Aorta (tissue), 5 donors: ENCODE measurements around the gene PACSIN2. TPM values are rescaled to one million over a fixed set of nuclear protein-coding genes. Genes with fewer than 3 reads are reported as not detected.
A peak's percentile ranks its signal among the peaks of the same experiment; 100 is the strongest.
"Not testable (repeated sequence)": the region's sequence is repeated elsewhere in the genome, so short reads cannot be mapped to it uniquely, and the experiment has no call there.

Experiments used
- ATAC-seq: fragments of 200-7000 bp; cut with Tn5 transposase; one replicate; pipeline ENCODE4 v1.9.1; 2022; ENCODE audit warnings: moderate library complexity; ENCODE audit not compliant: low FRiP score
- DNase-seq, 2 donors: peaks; one replicate each; pipeline ENCODE4 v3.0.0-alpha.2; 2020
- H3K27ac ChIP-seq, 2 donors: one replicate each; pipeline ENCODE4 v1.5.1; 2013; ENCODE audit warnings: low read length in 2 of 2, mild to moderate bottlenecking in 2 of 2, moderate library complexity in 2 of 2, control low read depth in 1 of 2, inconsistent platforms in 1 of 2, low read depth in 1 of 2
- H3K27me3 ChIP-seq, 2 donors: one replicate each; pipeline ENCODE4 v1.6.1; 2013; ENCODE audit warnings: control low read depth in 1 of 2, low read length in 1 of 2, mild to moderate bottlenecking in 1 of 2, moderate library complexity in 1 of 2; ENCODE audit not compliant: insufficient read depth in 2 of 2, control insufficient read depth in 1 of 2
- H3K36me3 ChIP-seq, 2 donors: one replicate each; pipeline ENCODE4 v1.6.1; 2013; ENCODE audit warnings: control low read depth in 1 of 2, low read length in 1 of 2, mild to moderate bottlenecking in 1 of 2; ENCODE audit not compliant: insufficient read depth in 2 of 2, control insufficient read depth in 1 of 2
- H3K4me1 ChIP-seq, 2 donors: one replicate each; pipeline ENCODE4 v1.6.1; 2013; ENCODE audit warnings: low read length in 2 of 2, control low read depth in 1 of 2, mild to moderate bottlenecking in 1 of 2, moderate library complexity in 1 of 2; ENCODE audit not compliant: insufficient read depth in 2 of 2, control insufficient read depth in 1 of 2
- H3K4me3 ChIP-seq, 2 donors: one replicate each; pipeline ENCODE4 v1.5.1; 2013; ENCODE audit warnings: low read length in 2 of 2, control low read depth in 1 of 2, mild to moderate bottlenecking in 1 of 2
- H3K9me3 ChIP-seq: one replicate; pipeline ENCODE4 v1.6.1; 2013; ENCODE audit warnings: mild to moderate bottlenecking, low read length; ENCODE audit not compliant: control insufficient read depth
- WGBS, 2 donors: extraction: QIAGEN DNeasy Blood & Tissue Kit; methylation state at CpG; one replicate each; pipeline ENCODE4 v1.1.7; 2013; 5-methylcytosine and 5-hydroxymethylcytosine counted together
- intact Hi-C, 2 donors: fragments of 100-400 bp; cut with DNase I; formaldehyde crosslinking; loops; one replicate each; pipeline versions ENCODE4 v1.14.2 to v1.15.0; 2022
- polyA plus RNA-seq, 2 donors: library from polyadenylated mRNA; stranded (reverse); fragments of 200-250 nt; gene quantifications; one replicate each; pipeline ENCODE4 v1.2.3, GENCODE V29; 2013
- total RNA-seq, 2 donors: library from RNA; stranded (reverse); fragmentation: NEBNext Ultra II Directional; extraction: Animal tissue kit (Norgen Biotek cat#: 25700); gene quantifications; one replicate each; pipeline ENCODE4 v1.2.1, GENCODE V29; 2021
- donor health status: healthy with polysubstance abuse.
- donor health status: Bipolar disorder and iron deficiency.
- donor health status: DM: no; HTN: no; CAD: no.
- donor health status: DM: no; HTN: no; CAD: no.
- donor health status: DM: yes; HTN: yes; CAD: no.

PACSIN2 gene
- total and polyA plus RNA-seq, 4 donors, result 50.5 to 127 (median 84.7) TPM

DNA sequence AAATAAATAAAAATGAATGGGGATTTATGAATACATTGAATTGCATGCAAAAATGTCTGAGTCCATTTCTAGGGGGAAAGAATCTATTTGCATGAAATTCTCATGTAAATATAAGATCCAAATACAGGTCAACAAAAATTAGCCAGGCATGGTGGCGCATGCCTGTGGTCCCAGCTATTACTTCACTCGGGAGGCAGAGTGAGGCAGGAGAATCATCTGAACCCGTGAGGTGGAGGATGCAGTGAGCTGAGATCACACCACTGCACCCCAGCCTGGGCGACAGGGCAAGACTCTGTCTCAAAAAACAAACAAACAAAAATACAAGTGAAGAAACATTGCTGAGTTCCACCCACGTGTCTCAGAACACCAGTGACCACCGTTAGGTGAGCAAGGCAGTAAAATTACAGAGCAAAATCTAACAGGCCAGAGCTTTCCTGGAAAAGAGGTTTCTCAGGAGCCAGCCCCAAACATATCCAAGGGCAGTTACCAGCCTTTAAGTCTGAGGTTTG, 17.3 kb downstream of the PACSIN2 start:
- ATAC-seq, result no peak
- intact Hi-C loops, result loop anchor here in 1 of 2 donors (5.0 kb wide), 1 partner anchor 65 kb away; no protein-coding TSS in a partner anchor
- WGBS, 2 donors, result 46 to 55% methylated on average over 6 of the region's 6 CpGs
- no peaks in the 10 kb centered on the region for H3K9me3 ChIP-seq
- peaks cover 14 to 15% of the 10 kb centered on the region in 2 donors for H3K4me1 ChIP-seq
- peak overlapping the region in 1 of 2 donors; percentile 38 for H3K27ac ChIP-seq
- H3K4me3 ChIP-seq, result no peak overlapping the region
- no peaks in the 10 kb centered on the region for H3K36me3 ChIP-seq
- peak in 1 of 2 donors; percentile 27 for DNase-seq
- H3K27me3 ChIP-seq, result no peaks in the 10 kb centered on the region

GRCh38 chr22:42996646-42997365, 18.1 kb downstream of the PACSIN2 start:
- Histone ChIP-seq H3K27ac (peak overlapping the region; percentile 6 to 93), H3K4me1 (peaks cover 10 to 12% of the 10 kb centered on the region in 2 donors), H3K4me3 (no peak overlapping the region), H3K9me3 (no peaks in the 10 kb centered on the region), H3K36me3 (no peaks in the 10 kb centered on the region), H3K27me3 (no peaks in the 10 kb centered on the region)
- WGBS, 2 donors, result 9 to 11% methylated on average over 10 of the region's 10 CpGs
- DNase-seq (peak in 1 of 2 donors; percentile 79), ATAC-seq (peak; percentile 48)
- intact Hi-C loops, result loop anchor here in 1 of 2 donors (5.0 kb wide), 1 partner anchor 65 kb away; no protein-coding TSS in a partner anchor

DNA sequence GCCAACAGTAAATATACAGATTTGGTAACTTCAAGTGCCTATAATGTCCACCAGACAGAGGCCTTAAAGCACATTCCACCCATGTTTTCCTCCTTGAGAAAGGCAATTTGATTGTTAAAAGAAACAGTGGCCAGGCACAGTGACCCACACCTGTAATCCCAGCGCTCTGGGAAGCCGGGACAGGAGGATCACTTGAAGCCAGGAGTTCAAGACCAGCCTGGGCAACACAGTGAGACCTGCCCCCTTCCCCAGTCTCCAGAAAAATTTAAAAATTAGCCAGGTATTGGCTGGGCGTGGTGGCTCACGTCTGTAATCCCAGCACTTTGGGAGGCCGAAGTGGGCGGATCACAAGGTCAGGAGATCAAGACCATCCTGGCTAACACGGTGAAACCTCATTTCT, 19.3 kb downstream of the PACSIN2 start:
- H3K4me1 ChIP-seq, H3K4me3 ChIP-seq, H3K36me3 ChIP-seq, H3K9me3 ChIP-seq, H3K27me3 ChIP-seq, ATAC-seq: not testable (repeated sequence)
- peak in 1 of 2 donors; percentile 13 for DNase-seq
- peak overlapping the region; percentile 58 to 89 for H3K27ac ChIP-seq
- WGBS, 2 donors, result 59 to 69% methylated on average over 7 of the region's 7 CpGs
- intact Hi-C loops, result loop anchor here in 1 of 2 donors (5.0 kb wide), 1 partner anchor 63 kb away; no protein-coding TSS in a partner anchor

GRCh38 chr22:42994917-42995562, 19.9 kb downstream of the PACSIN2 start:
- Histone ChIP-seq H3K27me3 (no peaks in the 10 kb centered on the region), H3K4me3 (peak overlapping the region; percentile 41 to 42), H3K27ac (peak overlapping the region; percentile 79 to 89), H3K9me3 (no peaks in the 10 kb centered on the region), H3K4me1 (peaks cover 7 to 14% of the 10 kb centered on the region in 2 donors), H3K36me3 (no peaks in the 10 kb centered on the region)
- WGBS, 2 donors, result 2 to 4% methylated on average over 9 of the region's 9 CpGs
- ATAC-seq (peak; percentile 82), DNase-seq (peak; percentile 71 to 79)
- intact Hi-C loops, result loop anchor here (5.0 kb wide), 3 partner anchors 58 to 88 kb away; no protein-coding TSS in a partner anchor

- Histone ChIP-seq H3K4me3 (peak overlapping the region; percentile 41 to 42), H3K4me1 (peaks cover 3 to 12% of the 10 kb centered on the region in 2 donors), H3K27ac (peak overlapping the region; percentile 79 to 80), H3K36me3 (no peaks in the 10 kb centered on the region), H3K9me3 (no peaks in the 10 kb centered on the region), H3K27me3 (no peaks in the 10 kb centered on the region)
- intact Hi-C loops, result loop anchor here (5.0 kb wide), 2 partner anchors 57 to 87 kb away; no protein-coding TSS in a partner anchor
- 50 to 56% methylated on average over 12 of the region's 12 CpGs for WGBS, 2 donors
- ATAC-seq, result peak; percentile 1
- peak in 1 of 2 donors; percentile 62 for DNase-seq
Measured at GRCh38 chr22:42994276-42994916, 20.6 kb downstream of the PACSIN2 start.

- intact Hi-C loops, result loop anchor here (5.0 kb wide), 2 partner anchors 56 to 86 kb away; no protein-coding TSS in a partner anchor
- WGBS, 2 donors, result 39 to 40% methylated on average over 12 of the region's 12 CpGs
- no peaks in the 10 kb centered on the region for H3K9me3 ChIP-seq
- peak in 1 of 2 donors; percentile 63 for DNase-seq
- H3K4me1 ChIP-seq, result peaks cover 3 to 12% of the 10 kb centered on the region in 2 donors
- H3K36me3 ChIP-seq, result no peaks in the 10 kb centered on the region
- ATAC-seq, result peak; percentile 5
- peak overlapping the region; percentile 79 to 80 for H3K27ac ChIP-seq
- peak overlapping the region; percentile 42 to 47 for H3K4me3 ChIP-seq
- H3K27me3 ChIP-seq, result no peaks in the 10 kb centered on the region
Measured at GRCh38 chr22:42993651-42994275, 21.2 kb downstream of the PACSIN2 start.

GRCh38 chr22:42992886-42993479, 22.0 kb downstream of the PACSIN2 start:
- Histone ChIP-seq H3K36me3 (no peaks in the 10 kb centered on the region), H3K27me3 (no peaks in the 10 kb centered on the region), H3K27ac (peak overlapping the region in 1 of 2 donors; percentile 28), H3K4me3 (no peak overlapping the region), H3K9me3 (no peaks in the 10 kb centered on the region), H3K4me1 (peaks cover 3 to 12% of the 10 kb centered on the region in 2 donors)
- no peak for ATAC-seq
- intact Hi-C loops, result loop anchor here (5.0 kb wide), 2 partner anchors 56 to 86 kb away; no protein-coding TSS in a partner anchor
- 51 to 63% methylated on average over 9 of the region's 9 CpGs for whole genome bisulfite sequencing, 2 donors
- DNase-seq, result peak in 1 of 2 donors; percentile 60
